Lung (tissue), 12 donors: ENCODE data around the gene SLC4A2. TPM values are rescaled to one million over a fixed set of nuclear protein-coding genes. Genes with fewer than 3 reads are reported as not detected.
"Not testable (repeated sequence)": the region's sequence is repeated elsewhere in the genome, so short reads cannot be mapped to it uniquely, and the experiment has no call there.

Source experiments
- ATAC-seq: fragments of 200-7000 bp; cut with Tn5 transposase; one replicate; pipeline ENCODE4 v1.9.1; 2020; ENCODE audit warnings: moderate number of reproducible peaks; ENCODE audit not compliant: insufficient read depth, low FRiP score
- DNase-seq, 3 donors: peaks; one replicate each; pipeline ENCODE4 v3.0.0-alpha.2; 2013 to 2017
- H3K27ac ChIP-seq, 2 donors: one replicate each; pipeline ENCODE4 v1.5.1; 2013; ENCODE audit warnings: mild to moderate bottlenecking in 2 of 2, moderate library complexity in 2 of 2, control low read depth in 1 of 2, inconsistent platforms in 1 of 2, low read depth in 1 of 2, low read length in 1 of 2
- H3K27me3 ChIP-seq, 3 donors: one replicate each; pipeline ENCODE4 v1.5.1; 2013; ENCODE audit warnings: low read length in 2 of 3; ENCODE audit not compliant: control insufficient read depth in 3 of 3, insufficient read depth in 3 of 3
- H3K36me3 ChIP-seq, 4 donors: one replicate each; pipeline ENCODE4 v1.5.1; 2013; ENCODE audit warnings: low read length in 4 of 4, mild to moderate bottlenecking in 1 of 4, moderate library complexity in 1 of 4; ENCODE audit not compliant: control insufficient read depth in 4 of 4, insufficient read depth in 4 of 4
- H3K4me1 ChIP-seq, 5 donors: one replicate each; pipeline ENCODE4 v1.5.1; 2013; ENCODE audit warnings: low read length in 5 of 5, mild to moderate bottlenecking in 2 of 5, moderate library complexity in 1 of 5; ENCODE audit not compliant: control insufficient read depth in 5 of 5, insufficient read depth in 5 of 5
- H3K4me3 ChIP-seq: one replicate; pipeline ENCODE4 v1.5.1; 2013; ENCODE audit warnings: mild to moderate bottlenecking, control low read depth, moderate library complexity
- H3K9ac ChIP-seq, 2 donors: one replicate each; pipeline ENCODE4 v1.5.1; 2013; ENCODE audit warnings: low read length in 2 of 2, control low read depth in 1 of 2; ENCODE audit not compliant: insufficient read depth in 1 of 2
- H3K9me3 ChIP-seq, 4 donors: one replicate each; pipeline ENCODE4 v1.5.1; 2013; ENCODE audit warnings: low read length in 3 of 4, mild to moderate bottlenecking in 1 of 4, moderate library complexity in 1 of 4; ENCODE audit not compliant: control insufficient read depth in 4 of 4, insufficient read depth in 3 of 4
- WGBS, 2 donors: extraction: QIAGEN DNeasy Blood & Tissue Kit; methylation state at CpG; one replicate each; pipeline ENCODE4 v1.1.7; 2013; 5-methylcytosine and 5-hydroxymethylcytosine counted together
- polyA plus RNA-seq, 2 donors: library from polyadenylated mRNA; stranded (reverse); fragments of 200-250 nt; gene quantifications; one replicate each; pipeline ENCODE4 v1.2.1, GENCODE V29; 2013
- total RNA-seq, 2 donors: library from RNA; depleted of rRNA in 1 of 2; stranded (reverse); fragments of >200 nt in 1 of 2; gene quantifications; one replicate each; pipeline ENCODE4 v1.2.1, GENCODE V29; 2014 to 2021
- TF ChIP-seq, protein P1 (sequence below): IDR thresholded peaks from 2 replicates; pipeline ENCODE4 v1.5.1; 2012; ENCODE audit warnings: mild to moderate bottlenecking; ENCODE audit errors: control extremely low read depth, extremely low read depth
- donor health status: control.
- donor health status: control.
- donor health status: Bipolar disorder and iron deficiency.
- donor health status: healthy.
- donor health status: DM: yes; HTN: yes; CAD: no.

SLC4A2 gene
- total and polyA plus RNA-seq, 4 donors, result 66.3 to 173 (median 120) TPM

GRCh38 chr7:151024435-151025056 lies 34.8 kb upstream of the SLC4A2 start, which contains the start of gene ATG9B:
Gene ATG9B (minus strand): TSS chr7:151024494. CDS start chr7:151024423, 71 bp downstream.
- Histone ChIP-seq H3K9me3 (no peaks in the 10 kb centered on the region), H3K4me1 (peaks cover 0 to 24% (median 0%) of the 10 kb centered on the region in 5 donors), H3K27me3 (peaks cover 0 to 8% (median 3%) of the 10 kb centered on the region in 3 donors), H3K36me3 (no peaks in the 10 kb centered on the region), H3K9ac (no peak within 1 kb of the TSS), H3K27ac (no peak within 1 kb of the TSS), H3K4me3 (no peak within 1 kb of the TSS)
- TF ChIP-seq, protein P1, sequence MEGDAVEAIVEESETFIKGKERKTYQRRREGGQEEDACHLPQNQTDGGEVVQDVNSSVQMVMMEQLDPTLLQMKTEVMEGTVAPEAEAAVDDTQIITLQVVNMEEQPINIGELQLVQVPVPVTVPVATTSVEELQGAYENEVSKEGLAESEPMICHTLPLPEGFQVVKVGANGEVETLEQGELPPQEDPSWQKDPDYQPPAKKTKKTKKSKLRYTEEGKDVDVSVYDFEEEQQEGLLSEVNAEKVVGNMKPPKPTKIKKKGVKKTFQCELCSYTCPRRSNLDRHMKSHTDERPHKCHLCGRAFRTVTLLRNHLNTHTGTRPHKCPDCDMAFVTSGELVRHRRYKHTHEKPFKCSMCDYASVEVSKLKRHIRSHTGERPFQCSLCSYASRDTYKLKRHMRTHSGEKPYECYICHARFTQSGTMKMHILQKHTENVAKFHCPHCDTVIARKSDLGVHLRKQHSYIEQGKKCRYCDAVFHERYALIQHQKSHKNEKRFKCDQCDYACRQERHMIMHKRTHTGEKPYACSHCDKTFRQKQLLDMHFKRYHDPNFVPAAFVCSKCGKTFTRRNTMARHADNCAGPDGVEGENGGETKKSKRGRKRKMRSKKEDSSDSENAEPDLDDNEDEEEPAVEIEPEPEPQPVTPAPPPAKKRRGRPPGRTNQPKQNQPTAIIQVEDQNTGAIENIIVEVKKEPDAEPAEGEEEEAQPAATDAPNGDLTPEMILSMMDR, result no peak
- ATAC-seq (no peak), DNase-seq (no peak)
- WGBS, 2 donors, result 77 to 79% methylated on average over 4 of the region's 4 CpGs

GRCh38 chr7:151025924-151026671 lies 33.3 kb upstream of the SLC4A2 start:
- WGBS, 2 donors, result 84 to 87% methylated on average over 4 of the region's 4 CpGs
- Histone ChIP-seq H3K4me1 (peaks cover 0 to 25% (median 0%) of the 10 kb centered on the region in 5 donors), H3K27ac (no peak overlapping the region), H3K9me3 (no peaks in the 10 kb centered on the region), H3K4me3 (no peak overlapping the region), H3K9ac (no peak overlapping the region), H3K36me3 (no peaks in the 10 kb centered on the region), H3K27me3 (peaks cover 0 to 3% (median 0%) of the 10 kb centered on the region in 3 donors)
- TF ChIP-seq, protein P1, result no peak
- DNase-seq (no peak), ATAC-seq (no peak)

GRCh38 chr7:151026771-151027727 lies 32.3 kb upstream of the SLC4A2 start:
- Histone ChIP-seq H3K27ac (peak overlapping the region in 1 of 2 donors; percentile 83), H3K9ac (peak overlapping the region in 1 of 2 donors; percentile 9), H3K4me1 (peaks cover 0 to 25% (median 0%) of the 10 kb centered on the region in 5 donors)
- not testable (repeated sequence) for H3K36me3 ChIP-seq, H3K27me3 ChIP-seq, H3K4me3 ChIP-seq, H3K9me3 ChIP-seq, ATAC-seq
- 40 to 41% methylated on average over 19 of the region's 19 CpGs for WGBS, 2 donors
- peak in 1 of 3 donors; percentile 26 for DNase-seq

DNA sequence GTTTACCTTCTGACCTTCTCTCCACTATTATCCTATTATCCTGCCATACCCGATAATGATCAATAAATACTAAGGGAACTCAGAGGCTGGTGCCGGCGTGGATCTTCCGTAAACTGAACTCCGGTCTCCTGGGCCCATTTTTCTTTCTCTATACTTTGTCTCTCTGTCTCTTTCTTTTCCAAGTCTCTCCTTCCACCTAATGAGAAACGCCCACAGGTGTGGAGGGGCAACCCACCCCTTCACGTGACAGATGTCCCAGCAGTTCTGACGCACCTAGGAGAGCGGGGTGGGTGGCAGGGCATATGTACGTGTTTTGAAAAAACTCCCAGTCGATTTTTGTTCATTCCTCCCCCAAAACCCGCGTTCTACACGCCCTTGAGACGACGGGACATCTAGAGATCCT lies 31.7 kb upstream of the SLC4A2 start:
- peak overlapping the region; percentile 9 for H3K4me3 ChIP-seq
- H3K27me3 ChIP-seq, ATAC-seq, DNase-seq, H3K36me3 ChIP-seq, H3K9me3 ChIP-seq: not testable (repeated sequence)
- H3K27ac ChIP-seq, result peak overlapping the region in 1 of 2 donors; percentile 83
- peak overlapping the region in 1 of 2 donors; percentile 59 for H3K9ac ChIP-seq
- 7 to 10% methylated on average over 16 of the region's 16 CpGs for WGBS, 2 donors
- H3K4me1 ChIP-seq, result peaks cover 0 to 25% (median 0%) of the 10 kb centered on the region in 5 donors
